SK-N-SH treated with all-trans-retinoic acid at 6 μM for 48 hours (cell line): ENCODE results near the gene LTBP2.

ENCODE experiments used
- ESRRG ChIP-seq: fragments of 250-450 bp; sonication (Bioruptor Pico); IDR thresholded peaks from 2 replicates; pipeline ENCODE4 v1.6.1; 2021; ENCODE audit warnings: mild to moderate bottlenecking
- GLIS3 ChIP-seq: fragments of 250-450 bp; sonication (Bioruptor Pico); IDR thresholded peaks from 2 replicates; pipeline ENCODE4 v1.5.0; 2020; ENCODE audit warnings: mild to moderate bottlenecking, moderate library complexity
- ISL1 ChIP-seq: fragments of 250-450 bp; sonication (Bioruptor Pico); IDR thresholded peaks from 2 replicates; pipeline ENCODE4 v2.1.2; 2022; ENCODE audit warnings: mild to moderate bottlenecking, moderate library complexity
- SNAI2 ChIP-seq: fragments of 250-450 bp; sonication (Bioruptor Pico); IDR thresholded peaks from 2 replicates; pipeline ENCODE4 v1.5.0; 2020; ENCODE audit warnings: mild to moderate bottlenecking, moderate library complexity
- TCF4 ChIP-seq: fragments of 250-450 bp; sonication (Bioruptor Pico); IDR thresholded peaks from 2 replicates; pipeline ENCODE4 v1.8.0; 2021; ENCODE audit warnings: mild to moderate bottlenecking, moderate library complexity, borderline replicate concordance
- TOX ChIP-seq: fragments of 250-450 bp; sonication (Bioruptor Pico); IDR thresholded peaks from 2 replicates; pipeline ENCODE4 v1.8.0; 2021; ENCODE audit warnings: mild to moderate bottlenecking, moderate library complexity, borderline replicate concordance
- ZFP30 ChIP-seq: fragments of 450-650 bp; formaldehyde crosslinking; IDR thresholded peaks from 2 replicates; pipeline ENCODE4 v1.5.0; 2022; ENCODE audit warnings: mild to moderate bottlenecking, moderate library complexity
- ZNF565 ChIP-seq: fragments of 450-650 bp; formaldehyde crosslinking; conservative IDR thresholded peaks from 2 replicates; pipeline ENCODE4 v1.5.0; 2020; ENCODE audit warnings: low read depth, mild to moderate bottlenecking, moderate library complexity
- ZNF8 ChIP-seq: fragments of 450-650 bp; formaldehyde crosslinking; IDR thresholded peaks from 2 replicates; pipeline ENCODE4 v1.5.0; 2020; ENCODE audit warnings: mild to moderate bottlenecking, moderate library complexity
- TF ChIP-seq, protein P1 (sequence below): fragments of 250-450 bp; sonication (Bioruptor Pico); IDR thresholded peaks from 2 replicates; pipeline ENCODE4 v1.5.1; 2021; ENCODE audit warnings: mild to moderate bottlenecking, moderate library complexity
- TF ChIP-seq, protein P2 (sequence below): fragments of 250-450 bp; sonication (Bioruptor Pico); IDR thresholded peaks from 2 replicates; pipeline ENCODE4 v1.8.0; 2020; ENCODE audit warnings: mild to moderate bottlenecking, moderate library complexity, borderline replicate concordance

DNA sequence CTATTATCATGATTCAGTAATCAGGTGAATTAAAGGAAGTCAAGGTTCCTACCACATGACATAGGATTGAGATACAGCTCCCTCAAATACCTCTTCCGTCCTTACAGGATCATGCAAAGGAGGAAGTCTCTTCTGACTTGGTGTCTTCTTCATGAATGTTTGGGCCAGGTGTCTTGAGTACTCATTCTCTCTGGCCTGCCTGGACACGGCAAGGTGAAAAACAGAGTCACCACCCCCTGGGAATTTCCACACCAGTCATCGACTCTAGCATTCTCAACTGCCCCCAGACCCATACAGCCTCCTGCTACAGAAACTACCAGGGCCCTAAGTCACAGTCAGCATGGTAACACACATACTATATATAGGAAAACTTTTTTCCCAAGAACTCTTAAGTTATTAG lies 44.9 kb upstream of the LTBP2 start:
- no peak for TF ChIP-seq TCF4 (CRISPR knock-in tag)
- TF ChIP-seq SNAI2 (CRISPR knock-in tag), result no peak
- TF ChIP-seq, protein P1, sequence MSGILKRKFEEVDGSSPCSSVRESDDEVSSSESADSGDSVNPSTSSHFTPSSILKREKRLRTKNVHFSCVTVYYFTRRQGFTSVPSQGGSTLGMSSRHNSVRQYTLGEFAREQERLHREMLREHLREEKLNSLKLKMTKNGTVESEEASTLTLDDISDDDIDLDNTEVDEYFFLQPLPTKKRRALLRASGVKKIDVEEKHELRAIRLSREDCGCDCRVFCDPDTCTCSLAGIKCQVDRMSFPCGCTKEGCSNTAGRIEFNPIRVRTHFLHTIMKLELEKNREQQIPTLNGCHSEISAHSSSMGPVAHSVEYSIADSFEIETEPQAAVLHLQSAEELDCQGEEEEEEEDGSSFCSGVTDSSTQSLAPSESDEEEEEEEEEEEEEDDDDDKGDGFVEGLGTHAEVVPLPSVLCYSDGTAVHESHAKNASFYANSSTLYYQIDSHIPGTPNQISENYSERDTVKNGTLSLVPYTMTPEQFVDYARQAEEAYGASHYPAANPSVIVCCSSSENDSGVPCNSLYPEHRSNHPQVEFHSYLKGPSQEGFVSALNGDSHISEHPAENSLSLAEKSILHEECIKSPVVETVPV (CRISPR knock-in tag), result no peak
- TF ChIP-seq ESRRG, result no peak
- no peak for TF ChIP-seq TOX (CRISPR knock-in tag)
- TF ChIP-seq ZNF565, result no peak
- TF ChIP-seq, protein P2, sequence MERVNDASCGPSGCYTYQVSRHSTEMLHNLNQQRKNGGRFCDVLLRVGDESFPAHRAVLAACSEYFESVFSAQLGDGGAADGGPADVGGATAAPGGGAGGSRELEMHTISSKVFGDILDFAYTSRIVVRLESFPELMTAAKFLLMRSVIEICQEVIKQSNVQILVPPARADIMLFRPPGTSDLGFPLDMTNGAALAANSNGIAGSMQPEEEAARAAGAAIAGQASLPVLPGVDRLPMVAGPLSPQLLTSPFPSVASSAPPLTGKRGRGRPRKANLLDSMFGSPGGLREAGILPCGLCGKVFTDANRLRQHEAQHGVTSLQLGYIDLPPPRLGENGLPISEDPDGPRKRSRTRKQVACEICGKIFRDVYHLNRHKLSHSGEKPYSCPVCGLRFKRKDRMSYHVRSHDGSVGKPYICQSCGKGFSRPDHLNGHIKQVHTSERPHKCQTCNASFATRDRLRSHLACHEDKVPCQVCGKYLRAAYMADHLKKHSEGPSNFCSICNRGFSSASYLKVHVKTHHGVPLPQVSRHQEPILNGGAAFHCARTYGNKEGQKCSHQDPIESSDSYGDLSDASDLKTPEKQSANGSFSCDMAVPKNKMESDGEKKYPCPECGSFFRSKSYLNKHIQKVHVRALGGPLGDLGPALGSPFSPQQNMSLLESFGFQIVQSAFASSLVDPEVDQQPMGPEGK (CRISPR knock-in tag), result no peak
- no peak for TF ChIP-seq ZNF8 (CRISPR knock-in tag)
- TF ChIP-seq ISL1, result no peak
- no peak for TF ChIP-seq ZFP30 (CRISPR knock-in tag)
- no peak for TF ChIP-seq GLIS3 (CRISPR knock-in tag)
